Liver (tissue), 9 donors: ENCODE measurements around the gene EML2. TPM values are rescaled to one million over a fixed set of nuclear protein-coding genes. Genes with fewer than 3 reads are reported as not detected.

Experiments used
- DNase-seq: peaks from one replicate; pipeline ENCODE4 v3.0.0-alpha.2; 2017; ENCODE audit warnings: low spot score
- H3K27ac ChIP-seq, 2 donors: one replicate each; pipeline ENCODE4 v1.7.0; 2013; ENCODE audit warnings: inconsistent platforms in 2 of 2, low read length in 2 of 2, control low read depth in 1 of 2, low read depth in 1 of 2, mild to moderate bottlenecking in 1 of 2
- H3K27me3 ChIP-seq, 4 donors: one replicate each; pipeline versions ENCODE4 v1.6.1 to v1.7.0; 2013; ENCODE audit warnings: low read length in 3 of 4, inconsistent platforms in 1 of 4, mild to moderate bottlenecking in 1 of 4, moderate library complexity in 1 of 4; ENCODE audit not compliant: control insufficient read depth in 4 of 4, insufficient read depth in 4 of 4
- H3K36me3 ChIP-seq, 4 donors: one replicate each; pipeline versions ENCODE4 v1.6.1 to v1.7.0; 2013; ENCODE audit warnings: low read length in 3 of 4, mild to moderate bottlenecking in 3 of 4, low read depth in 1 of 4, moderate library complexity in 1 of 4; ENCODE audit not compliant: control insufficient read depth in 4 of 4, insufficient read depth in 3 of 4
- H3K4me1 ChIP-seq, 4 donors: one replicate each; pipeline versions ENCODE4 v1.6.1 to v1.7.0; 2013; ENCODE audit warnings: low read length in 3 of 4, mild to moderate bottlenecking in 3 of 4, moderate library complexity in 1 of 4; ENCODE audit not compliant: control insufficient read depth in 4 of 4, insufficient read depth in 4 of 4
- H3K4me3 ChIP-seq, 3 donors: one replicate each; pipeline versions ENCODE4 v1.6.1 to v1.7.0; 2013; ENCODE audit warnings: low read length in 3 of 3, control low read depth in 1 of 3, low read depth in 1 of 3, mild to moderate bottlenecking in 1 of 3
- H3K9ac ChIP-seq, 2 donors: one replicate each; pipeline ENCODE4 v1.7.0; 2013; ENCODE audit warnings: low read length in 2 of 2, mild to moderate bottlenecking in 2 of 2, moderate library complexity in 2 of 2, control low read depth in 1 of 2, low read depth in 1 of 2
- H3K9me3 ChIP-seq, 4 donors: one replicate each; pipeline versions ENCODE4 v1.6.1 to v1.7.0; 2013; ENCODE audit warnings: low read length in 3 of 4; ENCODE audit not compliant: control insufficient read depth in 4 of 4
- ATF3 ChIP-seq: IDR thresholded peaks from 2 replicates; pipeline ENCODE4 v1.6.1; 2016; ENCODE audit warnings: antibody characterized with exemption
- CTCF ChIP-seq: fragments of 150-350 bp; IDR thresholded peaks from 2 replicates; pipeline ENCODE4 v1.5.1; 2017; ENCODE audit warnings: improper control_type of control experiment, low read depth, low read length; ENCODE audit not compliant: missing input control
- EGR1 ChIP-seq, 2 donors: IDR thresholded peaks; 2 replicates each; pipeline ENCODE4 v1.6.1; 2016 to 2018; ENCODE audit warnings: antibody characterized with exemption in 2 of 2, low read depth in 2 of 2
- FOXA1 ChIP-seq: IDR thresholded peaks from 2 replicates; pipeline ENCODE4 v1.6.1; 2016; ENCODE audit warnings: antibody characterized with exemption
- FOXA2 ChIP-seq: IDR thresholded peaks from 2 replicates; pipeline ENCODE4 v1.6.1; 2016; ENCODE audit warnings: antibody characterized with exemption
- GABPA ChIP-seq, 2 donors: IDR thresholded peaks in 1 of 2; conservative IDR thresholded peaks in 1 of 2; 2 replicates each; pipeline ENCODE4 v1.6.1; 2016; ENCODE audit warnings: antibody characterized with exemption in 2 of 2, mild to moderate bottlenecking in 1 of 2, moderate library complexity in 1 of 2
- HNF4A ChIP-seq, 2 donors: conservative IDR thresholded peaks; 2 replicates each; pipeline ENCODE4 v1.6.1; 2016; ENCODE audit warnings: antibody characterized with exemption in 2 of 2, mild to moderate bottlenecking in 2 of 2
- HNF4G ChIP-seq: IDR thresholded peaks from 2 replicates; pipeline ENCODE4 v1.6.1; 2016; ENCODE audit warnings: antibody characterized with exemption
- JUND ChIP-seq, 2 donors: IDR thresholded peaks; 2 replicates each; pipeline ENCODE4 v1.6.1; 2016; ENCODE audit warnings: antibody characterized with exemption in 2 of 2
- MAX ChIP-seq: IDR thresholded peaks from 2 replicates; pipeline ENCODE4 v1.6.1; 2016; ENCODE audit warnings: antibody characterized with exemption
- NR2F2 ChIP-seq: IDR thresholded peaks from 2 replicates; pipeline ENCODE4 v1.6.1; 2016; ENCODE audit warnings: antibody characterized with exemption
- RAD21 ChIP-seq, 2 donors: IDR thresholded peaks; 2 replicates each; pipeline ENCODE4 v1.6.1; 2016; ENCODE audit warnings: antibody characterized with exemption in 2 of 2, mild to moderate bottlenecking in 2 of 2
- REST ChIP-seq: IDR thresholded peaks from 2 replicates; pipeline ENCODE4 v1.6.1; 2016; ENCODE audit warnings: antibody characterized with exemption, mild to moderate bottlenecking
- RXRA ChIP-seq, 2 donors: IDR thresholded peaks; 2 replicates each; pipeline ENCODE4 v1.6.1; 2017 to 2018; ENCODE audit warnings: antibody characterized with exemption in 2 of 2, mild to moderate bottlenecking in 1 of 2
- SP1 ChIP-seq: IDR thresholded peaks from 2 replicates; pipeline ENCODE4 v1.6.1; 2018; ENCODE audit warnings: antibody characterized with exemption, mild to moderate bottlenecking
- TAF1 ChIP-seq: conservative IDR thresholded peaks from 2 replicates; pipeline ENCODE4 v1.6.1; 2016; ENCODE audit warnings: antibody characterized with exemption, mild to moderate bottlenecking
- YY1 ChIP-seq: IDR thresholded peaks from 2 replicates; pipeline ENCODE4 v1.6.1; 2016; ENCODE audit warnings: antibody characterized with exemption, mild to moderate bottlenecking
- ZBTB33 ChIP-seq: IDR thresholded peaks from 2 replicates; pipeline ENCODE4 v1.6.1; 2016; ENCODE audit warnings: antibody characterized with exemption
- WGBS: extraction: QIAGEN DNeasy Blood & Tissue Kit; methylation state at CpG from one replicate; pipeline ENCODE4 v1.1.7; 2013; 5-methylcytosine and 5-hydroxymethylcytosine counted together
- polyA plus RNA-seq, 2 donors: library from polyadenylated mRNA; stranded (reverse) in 1 of 2; unstranded in 1 of 2; fragments of 200-250 nt in 1 of 2; fragments of >200 nt in 1 of 2; fragmentation: Nextera tagmentation in 1 of 2; extraction: Ambion mirVana in 1 of 2; gene quantifications; one replicate each; pipeline versions ENCODE4 v1.2.1 to v1.2.3, GENCODE V29; 2013 to 2015
- total RNA-seq, 2 donors: library from RNA; depleted of rRNA; stranded (reverse); fragments of >200 nt; gene quantifications; one replicate each; pipeline ENCODE4 v1.2.3, GENCODE V29; 2014
- donor health status: healthy.
- donor health status: healthy.
- donor health status: healthy.
- donor health status: healthy.
- donor health status: healthy.

The EML2 gene
- total and polyA plus RNA-seq, 4 donors, result 1.1 to 10.4 (median 9.0) TPM

- Histone ChIP-seq H3K9me3 (no peaks in the 10 kb centered on the region), H3K9ac (no peak overlapping the region), H3K4me3 (no peak overlapping the region), H3K27me3 (peaks cover 0 to 5% (median 0%) of the 10 kb centered on the region in 4 donors), H3K36me3 (no peaks in the 10 kb centered on the region), H3K27ac (no peak overlapping the region), H3K4me1 (peaks cover 0 to 4% (median 2%) of the 10 kb centered on the region in 4 donors)
- 81% methylated on average over 4 of the region's 4 CpGs for WGBS
- DNase-seq, result no peak
- TF ChIP-seq ATF3, result no peak
- no peak for TF ChIP-seq MAX
- TF ChIP-seq FOXA2, result no peak
- no peak for TF ChIP-seq JUND (IDR thresholded peaks at IDR 0.05)
- no peak for TF ChIP-seq YY1
- TF ChIP-seq EGR1 (IDR thresholded peaks at IDR 0.05; ENCODE audit: low read depth in 2 of 2), result no peak
- no peak for TF ChIP-seq CTCF
- TF ChIP-seq SP1, result no peak
- no peak for TF ChIP-seq REST
- TF ChIP-seq GABPA (IDR thresholded peaks at IDR 0.05 in 1 of 2, conservative IDR thresholded peaks at IDR 0.05 in 1 of 2), result no peak
- no peak for TF ChIP-seq NR2F2
- no peak for TF ChIP-seq FOXA1
- no peak for TF ChIP-seq TAF1
- no peak for TF ChIP-seq HNF4A (conservative IDR thresholded peaks at IDR 0.05)
- TF ChIP-seq HNF4G, result no peak
- no peak for TF ChIP-seq RAD21 (IDR thresholded peaks at IDR 0.05)
- no peak for TF ChIP-seq ZBTB33
- no peak for TF ChIP-seq RXRA (IDR thresholded peaks at IDR 0.05)
Measured at GRCh38 chr19:45587873-45588272, 51.3 kb downstream of the EML2 start.
